DND-41 (cell line): Measurements from ENCODE around the gene JMJD1C.

Source experiments
- ATAC-seq: fragments of 200-7000 bp; cut with Tn5 transposase; 3 replicates; pipeline ENCODE4 v1.9.1; 2021; ENCODE audit warnings: low read depth; ENCODE audit not compliant: insufficient read depth
- DNase-seq: peaks from one replicate; pipeline ENCODE4 v3.0.0-alpha.2; 2020
- H2AFZ ChIP-seq: 2 replicates; pipeline ENCODE4 v1.6.0; 2012; ENCODE audit warnings: low read depth, low read length
- H3K27ac ChIP-seq: 2 replicates; pipeline ENCODE4 v1.5.1; 2012; ENCODE audit warnings: low read length, inconsistent platforms
- H3K27me3 ChIP-seq: fragments of 200-600 bp; sonication (generic); 2 replicates; pipeline ENCODE4 v1.6.0; 2012; ENCODE audit warnings: low read length, mild to moderate bottlenecking, inconsistent platforms; ENCODE audit not compliant: insufficient read depth, poor library complexity
- H3K36me3 ChIP-seq: 2 replicates; pipeline ENCODE4 v1.5.1; 2012; ENCODE audit warnings: low read length, inconsistent platforms; ENCODE audit not compliant: insufficient read depth
- H3K4me1 ChIP-seq: 2 replicates; pipeline ENCODE4 v1.5.1; 2012; ENCODE audit warnings: mild to moderate bottlenecking, low read length; ENCODE audit not compliant: insufficient read depth
- H3K4me2 ChIP-seq: 2 replicates; pipeline ENCODE4 v1.6.0; 2012; ENCODE audit warnings: mild to moderate bottlenecking, moderate library complexity, low read length, inconsistent platforms; ENCODE audit not compliant: insufficient read depth
- H3K4me3 ChIP-seq, 2 experiments: fragments of 200-600 bp in 1 of 2; shearing (Covaris generic) in 1 of 2; 2 replicates each; pipeline ENCODE4 v1.5.1; 2012 to 2016; ENCODE audit warnings: inconsistent platforms in 2 of 2, low read length in 2 of 2, mild to moderate bottlenecking in 2 of 2, low read depth in 1 of 2, moderate library complexity in 1 of 2
- H3K79me2 ChIP-seq: 2 replicates; pipeline ENCODE4 v1.6.0; 2012; ENCODE audit warnings: low read length, inconsistent platforms; ENCODE audit not compliant: insufficient read depth
- H3K9ac ChIP-seq: 2 replicates; pipeline ENCODE4 v1.6.0; 2012; ENCODE audit warnings: low read depth, mild to moderate bottlenecking, inconsistent platforms, low read length, moderate library complexity
- H3K9me3 ChIP-seq: 2 replicates; pipeline ENCODE4 v1.5.1; 2012; ENCODE audit warnings: low read length, moderate library complexity, mild to moderate bottlenecking, inconsistent platforms; ENCODE audit not compliant: insufficient read depth, severe bottlenecking
- H4K20me1 ChIP-seq: 2 replicates; pipeline ENCODE4 v1.6.0; 2012; ENCODE audit warnings: low read length; ENCODE audit not compliant: insufficient read depth
- CTCF ChIP-seq: IDR thresholded peaks from 2 replicates; pipeline ENCODE4 v1.5.1; 2012; ENCODE audit warnings: borderline replicate concordance, low read length, moderate library complexity, mild to moderate bottlenecking; ENCODE audit not compliant: poor library complexity, severe bottlenecking; ENCODE audit errors: extremely low read depth
- EZH2 ChIP-seq: IDR thresholded peaks from 3 replicates; pipeline ENCODE4 v1.6.1; 2012; ENCODE audit warnings: borderline replicate concordance, low read depth, mild to moderate bottlenecking, moderate library complexity, low read length, inconsistent platforms; ENCODE audit not compliant: severe bottlenecking

JMJD1C gene

GRCh38 chr10:63266391-63267316 lies 199.1 kb downstream of the JMJD1C start:
- peaks cover 4% of the 10 kb centered on the region; the same call in 1 of the 2 replicates for H3K36me3 ChIP-seq
- H3K9ac ChIP-seq, result peak overlapping the region; percentile 65
- H3K4me3 ChIP-seq, result peak overlapping the region; percentile 61 to 83; a peak in 3 of 4 replicates
- TF ChIP-seq EZH2 (no peak), CTCF (no peak)
- peaks cover 44% of the 10 kb centered on the region for H3K4me1 ChIP-seq
- DNase-seq, result no peak
- H3K27me3 ChIP-seq, result no peaks in the 10 kb centered on the region
- peak overlapping the region; percentile 89 for H3K27ac ChIP-seq
- ATAC-seq, result no peak
- no peaks in the 10 kb centered on the region for H3K9me3 ChIP-seq
- H2AFZ ChIP-seq, result no peak overlapping the region
- H4K20me1 ChIP-seq, result peaks cover 2% of the 10 kb centered on the region; the same call in 1 of the 2 replicates
- H3K79me2 ChIP-seq, result peaks cover 94% of the 10 kb centered on the region
- peak overlapping the region; percentile 75 for H3K4me2 ChIP-seq

- Histone ChIP-seq H3K36me3 (peaks cover 12% of the 10 kb centered on the region), H3K4me2 (peak overlapping the region; percentile 75), H3K27me3 (no peaks in the 10 kb centered on the region), H3K4me1 (peaks cover 48% of the 10 kb centered on the region), H3K27ac (peak overlapping the region; percentile 89), H4K20me1 (peaks cover 4% of the 10 kb centered on the region; the same call in 1 of the 2 replicates), H3K79me2 (peaks cover 95% of the 10 kb centered on the region), H3K4me3 (peak overlapping the region; percentile 61 to 83; a peak in 3 of 4 replicates), H3K9ac (peak overlapping the region; percentile 65), H3K9me3 (no peaks in the 10 kb centered on the region), H2AFZ (no peak overlapping the region)
- DNase-seq (no peak), ATAC-seq (no peak)
- TF ChIP-seq CTCF (no peak), EZH2 (no peak)
Measured at GRCh38 chr10:63265683-63266235, 200.0 kb downstream of the JMJD1C start.

GRCh38 chr10:63265222-63265617 lies 200.6 kb downstream of the JMJD1C start:
- peak; percentile 46 for ATAC-seq
- Histone ChIP-seq H4K20me1 (peaks cover 5% of the 10 kb centered on the region; the same call in 1 of the 2 replicates), H3K4me1 (peaks cover 46% of the 10 kb centered on the region), H3K4me3 (peak overlapping the region; percentile 61 to 83; a peak in 3 of 4 replicates), H3K4me2 (peak overlapping the region; percentile 75), H3K79me2 (peaks cover 94% of the 10 kb centered on the region), H3K27ac (peak overlapping the region; percentile 80), H3K9me3 (no peaks in the 10 kb centered on the region), H2AFZ (peak overlapping the region; percentile 62; the same call in 1 of the 2 replicates), H3K27me3 (no peaks in the 10 kb centered on the region), H3K36me3 (peaks cover 16% of the 10 kb centered on the region), H3K9ac (peak overlapping the region; percentile 65)
- peak; percentile 59 for DNase-seq
- TF ChIP-seq CTCF (no peak), EZH2 (no peak)
